ENCODE measurements around the gene ALG1.
"Not testable (repeated sequence)": the region's sequence is repeated elsewhere in the genome, so short reads cannot be mapped to it uniquely, and the experiment has no call there.

Gene ALG1

DNA sequence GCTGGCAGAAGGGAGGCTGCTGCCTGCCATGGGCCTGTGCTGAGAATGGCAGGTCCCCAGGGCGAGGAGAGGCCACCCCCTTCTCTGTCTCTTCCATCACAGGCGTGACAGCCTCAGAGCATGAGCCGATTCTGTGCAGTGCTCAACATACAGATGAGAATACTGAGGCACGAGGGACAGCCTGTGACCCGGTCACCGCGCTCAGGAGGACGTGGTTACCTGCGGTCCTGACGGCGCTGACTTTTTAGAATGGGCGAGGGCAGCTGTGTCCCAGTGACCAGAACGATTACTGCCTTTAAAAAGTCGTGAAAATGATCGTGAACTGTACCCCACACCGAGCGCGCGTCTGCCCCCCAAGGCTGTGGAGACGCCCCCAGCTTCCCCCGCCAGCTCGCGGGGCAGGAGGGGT lies 25.4 kb downstream of the ALG1 start:
- peak overlapping the region in 1 of 2 donors; percentile 65 for H3K27ac ChIP-seq (ENCODE audit: low read depth in 2 of 2, low read length in 2 of 2)
- not testable (repeated sequence) for H3K9me3 ChIP-seq (ENCODE audit: control insufficient read depth in 2 of 2, low read length in 2 of 2); H3K27me3 ChIP-seq (ENCODE audit: control insufficient read depth in 2 of 2, insufficient read depth in 2 of 2, low read length in 2 of 2); H3K36me3 ChIP-seq (ENCODE audit: control insufficient read depth in 2 of 2, insufficient read depth in 2 of 2, low read length in 2 of 2); H3K4me1 ChIP-seq (ENCODE audit: control insufficient read depth in 2 of 2, insufficient read depth in 2 of 2, low read length in 2 of 2)
- peak overlapping the region; percentile 52 to 73 for H3K9ac ChIP-seq (ENCODE audit: low read depth in 1 of 2, low read length in 2 of 2)
- H3K4me3 ChIP-seq (ENCODE audit: low read length in 2 of 2): peak overlapping the region; percentile 60 to 65

DNA sequence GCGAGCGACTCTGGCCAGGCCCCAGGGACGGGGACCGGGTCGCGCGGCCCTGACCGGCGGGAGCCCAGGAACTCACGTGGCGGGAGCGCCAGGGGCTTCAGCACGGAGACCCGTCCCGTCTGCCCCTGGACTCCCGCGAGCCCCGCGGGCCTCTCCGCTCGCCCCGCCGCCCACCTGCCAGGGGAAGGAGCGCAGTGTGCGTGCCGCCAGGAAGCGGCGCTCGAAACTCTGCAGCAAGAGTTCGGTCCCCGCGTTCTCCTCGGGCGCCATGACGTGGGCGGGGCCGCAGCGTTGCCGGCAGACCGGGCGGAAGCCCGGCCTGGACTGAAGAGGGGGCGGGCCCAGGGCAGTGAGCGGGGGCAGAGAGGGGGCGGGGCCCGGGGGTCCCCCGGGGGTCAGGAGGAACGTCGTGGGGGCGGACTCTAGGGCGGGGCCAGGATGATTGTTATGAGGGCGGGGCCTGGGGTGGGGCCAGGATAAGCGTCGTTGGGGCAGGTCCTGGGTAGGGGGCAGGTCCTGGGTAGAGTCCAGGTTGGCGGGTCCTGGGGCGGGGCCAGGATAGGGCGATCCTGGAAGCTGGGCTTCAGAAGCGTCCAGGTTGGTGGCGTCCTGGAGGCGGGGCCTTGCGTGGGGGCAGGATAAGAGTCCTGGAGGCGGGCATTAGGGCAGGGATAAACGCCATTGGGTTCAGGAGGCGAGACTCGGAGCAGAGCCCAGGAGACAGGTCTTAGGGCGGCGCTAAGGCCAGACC lies 26.0 kb downstream of the ALG1 start, which contains the start of gene EEF2KMT:
EEF2KMT (minus strand) TSS at position 326 of the 751 bp plus-strand sequence; CDS start at position 270, 56 bp downstream.
- not testable (repeated sequence) for H3K9me3 ChIP-seq (ENCODE audit: control insufficient read depth in 2 of 2, low read length in 2 of 2); H3K36me3 ChIP-seq (ENCODE audit: control insufficient read depth in 2 of 2, insufficient read depth in 2 of 2, low read length in 2 of 2); H3K27me3 ChIP-seq (ENCODE audit: control insufficient read depth in 2 of 2, insufficient read depth in 2 of 2, low read length in 2 of 2); H3K4me1 ChIP-seq (ENCODE audit: control insufficient read depth in 2 of 2, insufficient read depth in 2 of 2, low read length in 2 of 2)
- peak within 1 kb of the TSS; percentile 52 to 73 for H3K9ac ChIP-seq (ENCODE audit: low read depth in 1 of 2, low read length in 2 of 2)
- H3K27ac ChIP-seq (ENCODE audit: low read depth in 2 of 2, low read length in 2 of 2): peak within 1 kb of the TSS; percentile 74 to 79
- H3K4me3 ChIP-seq (ENCODE audit: low read length in 2 of 2): peak within 1 kb of the TSS; percentile 73 to 74

DNA sequence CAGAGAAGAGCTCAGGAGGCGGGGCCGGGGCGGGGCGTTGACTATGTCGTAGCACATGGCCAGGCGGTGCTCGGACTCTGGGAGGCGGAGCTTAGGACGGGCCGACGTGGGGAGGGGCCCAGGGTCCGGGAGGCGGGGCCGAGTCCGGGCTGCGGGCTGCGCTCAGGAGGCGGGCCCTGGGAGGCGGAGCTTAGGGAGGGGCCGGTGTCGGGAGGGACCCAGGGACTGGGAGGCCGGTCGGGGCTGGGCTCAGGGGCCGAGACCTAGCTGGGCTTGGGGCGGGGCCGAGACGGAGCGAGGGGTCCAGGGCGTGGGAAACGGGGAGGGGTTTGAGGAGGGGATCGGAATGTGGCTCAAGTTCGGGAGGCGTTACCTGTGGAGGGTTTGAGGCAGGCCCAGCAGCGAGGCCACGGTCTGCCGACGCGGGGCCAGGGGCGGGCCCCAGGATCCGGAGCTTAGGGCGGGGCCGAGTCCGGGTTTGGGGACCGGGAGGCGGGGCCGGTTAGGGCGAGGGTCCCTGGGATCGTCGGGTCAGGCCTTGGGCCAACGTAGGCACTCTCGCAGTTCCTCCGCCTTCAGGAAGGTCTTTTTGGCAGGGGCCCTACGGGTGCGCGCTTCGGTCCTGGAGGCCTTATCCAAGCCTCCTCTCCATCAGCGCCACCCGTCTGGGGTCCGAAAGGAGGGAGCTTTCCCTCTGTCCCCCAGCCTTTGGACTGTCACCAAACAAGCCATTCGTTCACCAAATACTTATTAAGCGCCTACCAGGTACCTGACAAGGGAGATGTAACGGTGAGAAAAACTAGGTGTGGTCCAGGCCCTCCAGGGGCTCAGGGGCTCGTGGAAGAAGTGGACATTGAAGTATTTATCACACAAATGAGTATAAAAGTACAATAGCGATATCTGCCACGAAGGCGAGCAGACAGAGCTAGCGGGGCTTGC lies 26.8 kb downstream of the ALG1 start:
- H3K4me1 ChIP-seq (ENCODE audit: control insufficient read depth in 2 of 2, insufficient read depth in 2 of 2, low read length in 2 of 2); H3K9me3 ChIP-seq (ENCODE audit: control insufficient read depth in 2 of 2, low read length in 2 of 2); H3K36me3 ChIP-seq (ENCODE audit: control insufficient read depth in 2 of 2, insufficient read depth in 2 of 2, low read length in 2 of 2); H3K27me3 ChIP-seq (ENCODE audit: control insufficient read depth in 2 of 2, insufficient read depth in 2 of 2, low read length in 2 of 2): not testable (repeated sequence)
- peak overlapping the region; percentile 52 to 68 for H3K9ac ChIP-seq (ENCODE audit: low read depth in 1 of 2, low read length in 2 of 2)
- peak overlapping the region; percentile 74 to 79 for H3K27ac ChIP-seq (ENCODE audit: low read depth in 2 of 2, low read length in 2 of 2)
- peak overlapping the region; percentile 73 to 74 for H3K4me3 ChIP-seq (ENCODE audit: low read length in 2 of 2)

DNA sequence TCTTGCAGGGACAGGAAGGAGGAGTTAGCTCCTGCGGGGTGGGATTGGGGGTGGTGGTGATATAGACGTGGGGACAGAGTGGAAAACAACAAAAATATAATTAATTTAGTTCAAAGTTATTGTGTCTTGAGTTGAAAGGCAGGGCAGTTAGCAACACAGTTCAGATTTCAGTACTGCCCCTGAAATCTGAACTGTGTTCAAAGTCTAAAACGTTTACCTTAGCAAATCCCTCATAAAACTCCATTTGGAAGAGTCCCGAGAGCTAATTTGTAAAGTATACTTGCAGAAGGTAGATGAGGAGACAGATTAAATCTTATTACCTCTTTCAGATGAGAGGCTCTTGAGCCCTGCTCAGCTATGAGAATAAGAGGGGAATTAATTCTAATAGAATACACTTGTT lies 27.5 kb downstream of the ALG1 start:
- not testable (repeated sequence) for H3K9ac ChIP-seq (ENCODE audit: low read depth in 1 of 2, low read length in 2 of 2); H3K9me3 ChIP-seq (ENCODE audit: control insufficient read depth in 2 of 2, low read length in 2 of 2); H3K4me3 ChIP-seq (ENCODE audit: low read length in 2 of 2); H3K27ac ChIP-seq (ENCODE audit: low read depth in 2 of 2, low read length in 2 of 2); H3K4me1 ChIP-seq (ENCODE audit: control insufficient read depth in 2 of 2, insufficient read depth in 2 of 2, low read length in 2 of 2); H3K36me3 ChIP-seq (ENCODE audit: control insufficient read depth in 2 of 2, insufficient read depth in 2 of 2, low read length in 2 of 2); H3K27me3 ChIP-seq (ENCODE audit: control insufficient read depth in 2 of 2, insufficient read depth in 2 of 2, low read length in 2 of 2)

- not testable (repeated sequence) for H3K36me3 ChIP-seq (ENCODE audit: control insufficient read depth in 2 of 2, insufficient read depth in 2 of 2, low read length in 2 of 2); H3K4me3 ChIP-seq (ENCODE audit: low read length in 2 of 2); H3K4me1 ChIP-seq (ENCODE audit: control insufficient read depth in 2 of 2, insufficient read depth in 2 of 2, low read length in 2 of 2); H3K27me3 ChIP-seq (ENCODE audit: control insufficient read depth in 2 of 2, insufficient read depth in 2 of 2, low read length in 2 of 2); H3K27ac ChIP-seq (ENCODE audit: low read depth in 2 of 2, low read length in 2 of 2); H3K9ac ChIP-seq (ENCODE audit: low read depth in 1 of 2, low read length in 2 of 2); H3K9me3 ChIP-seq (ENCODE audit: control insufficient read depth in 2 of 2, low read length in 2 of 2)
These were observed 31.8 kb downstream of the ALG1 start for GRCh38 chr16:5103296-5104032.

GRCh38 chr16:5105039-5105438 lies 33.4 kb downstream of the ALG1 start:
- H3K27ac ChIP-seq (ENCODE audit: low read depth in 2 of 2, low read length in 2 of 2); H3K36me3 ChIP-seq (ENCODE audit: control insufficient read depth in 2 of 2, insufficient read depth in 2 of 2, low read length in 2 of 2); H3K27me3 ChIP-seq (ENCODE audit: control insufficient read depth in 2 of 2, insufficient read depth in 2 of 2, low read length in 2 of 2); H3K9me3 ChIP-seq (ENCODE audit: control insufficient read depth in 2 of 2, low read length in 2 of 2); H3K9ac ChIP-seq (ENCODE audit: low read depth in 1 of 2, low read length in 2 of 2); H3K4me3 ChIP-seq (ENCODE audit: low read length in 2 of 2); H3K4me1 ChIP-seq (ENCODE audit: control insufficient read depth in 2 of 2, insufficient read depth in 2 of 2, low read length in 2 of 2): not testable (repeated sequence)

DNA sequence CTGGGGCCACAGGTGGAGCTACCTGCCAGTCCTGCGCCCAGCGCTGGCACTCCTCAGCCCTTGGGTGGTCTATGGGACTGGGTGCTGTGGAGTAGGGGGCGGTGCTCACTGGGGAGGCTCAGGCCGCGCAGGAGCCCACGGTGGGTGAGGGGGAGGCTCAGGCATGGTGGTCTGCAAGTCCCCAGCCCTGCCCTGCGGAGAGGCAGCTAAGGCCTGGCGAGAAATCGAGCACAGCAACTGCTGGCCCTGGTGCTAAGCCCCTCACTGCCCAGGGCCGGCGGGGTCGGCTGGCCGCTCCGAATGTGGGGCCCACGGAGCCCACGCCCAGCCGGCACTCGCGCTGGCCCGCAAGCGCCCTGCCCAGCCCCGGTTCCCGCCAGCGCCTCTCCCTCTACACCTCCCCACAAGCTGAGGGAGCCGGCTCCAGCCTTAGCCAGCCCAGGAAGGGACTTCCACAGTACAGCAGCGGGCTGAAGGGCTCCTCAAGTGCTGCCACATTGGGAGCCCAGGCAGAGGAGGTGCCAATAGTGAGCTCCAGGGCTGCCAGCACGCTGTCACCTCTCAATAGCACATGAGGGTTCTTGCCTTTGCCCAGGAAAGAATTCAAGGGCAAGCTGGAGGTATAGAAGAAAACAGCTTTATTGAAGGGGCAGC lies 37.0 kb downstream of the ALG1 start:
- H3K27ac ChIP-seq (ENCODE audit: low read depth in 2 of 2, low read length in 2 of 2): no peak overlapping the region
- H3K4me1 ChIP-seq (ENCODE audit: control insufficient read depth in 2 of 2, insufficient read depth in 2 of 2, low read length in 2 of 2): no peaks in the 10 kb centered on the region
- no peaks in the 10 kb centered on the region for H3K27me3 ChIP-seq (ENCODE audit: control insufficient read depth in 2 of 2, insufficient read depth in 2 of 2, low read length in 2 of 2)
- H3K4me3 ChIP-seq (ENCODE audit: low read length in 2 of 2): no peak overlapping the region
- H3K9ac ChIP-seq (ENCODE audit: low read depth in 1 of 2, low read length in 2 of 2): no peak overlapping the region
- no peaks in the 10 kb centered on the region for H3K36me3 ChIP-seq (ENCODE audit: control insufficient read depth in 2 of 2, insufficient read depth in 2 of 2, low read length in 2 of 2)
- no peaks in the 10 kb centered on the region for H3K9me3 ChIP-seq (ENCODE audit: control insufficient read depth in 2 of 2, low read length in 2 of 2)

DNA sequence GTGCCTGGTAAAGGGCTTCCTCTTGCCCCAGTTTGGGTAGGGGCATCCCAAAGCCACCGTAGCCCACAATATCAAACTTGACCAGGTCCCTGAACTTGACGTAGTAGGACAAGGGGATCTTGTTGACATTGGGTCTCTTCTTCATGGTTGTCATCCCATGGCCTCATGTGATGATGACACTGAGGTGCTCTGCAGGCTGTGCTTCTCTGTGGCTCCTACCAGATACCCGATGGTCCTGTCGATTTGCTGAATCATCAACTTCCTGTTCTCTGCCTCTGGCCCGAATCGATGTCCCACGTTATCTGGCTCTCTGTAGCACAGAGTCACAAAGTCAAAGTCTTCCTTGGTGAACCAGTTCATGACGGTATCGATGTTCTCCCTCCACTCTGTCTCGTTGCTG lies 39.3 kb downstream of the ALG1 start:
- not testable (repeated sequence) for H3K4me1 ChIP-seq (ENCODE audit: control insufficient read depth in 2 of 2, insufficient read depth in 2 of 2, low read length in 2 of 2); H3K4me3 ChIP-seq (ENCODE audit: low read length in 2 of 2); H3K9ac ChIP-seq (ENCODE audit: low read depth in 1 of 2, low read length in 2 of 2); H3K36me3 ChIP-seq (ENCODE audit: control insufficient read depth in 2 of 2, insufficient read depth in 2 of 2, low read length in 2 of 2); H3K27me3 ChIP-seq (ENCODE audit: control insufficient read depth in 2 of 2, insufficient read depth in 2 of 2, low read length in 2 of 2); H3K9me3 ChIP-seq (ENCODE audit: control insufficient read depth in 2 of 2, low read length in 2 of 2); H3K27ac ChIP-seq (ENCODE audit: low read depth in 2 of 2, low read length in 2 of 2)

DNA sequence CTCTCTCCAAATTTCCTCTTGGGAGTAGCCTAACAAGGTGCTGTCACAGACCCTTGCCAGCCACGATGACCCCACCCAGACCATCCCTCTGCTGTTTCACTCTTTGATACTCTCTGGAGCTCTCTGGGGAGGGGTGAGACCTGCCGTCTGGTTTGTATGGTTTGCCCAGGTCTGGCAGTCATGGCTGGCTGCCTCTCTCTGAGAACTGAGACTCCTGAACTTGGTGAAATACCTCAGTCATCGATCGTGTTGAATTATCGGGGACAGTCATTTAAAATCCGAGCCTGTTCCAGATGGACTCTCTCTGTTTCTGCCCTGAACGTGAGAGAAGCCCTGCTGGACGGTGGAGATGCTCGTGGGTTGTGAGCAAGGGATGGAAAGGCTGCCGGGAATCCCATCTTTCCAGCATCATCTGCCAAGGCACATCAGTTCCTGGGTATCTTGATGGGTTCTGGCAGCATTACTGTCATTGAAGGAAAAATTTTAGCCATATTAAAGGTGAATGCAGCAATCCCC lies 45.2 kb downstream of the ALG1 start:
- not testable (repeated sequence) for H3K9ac ChIP-seq (ENCODE audit: low read depth in 1 of 2, low read length in 2 of 2); H3K4me3 ChIP-seq (ENCODE audit: low read length in 2 of 2); H3K4me1 ChIP-seq (ENCODE audit: control insufficient read depth in 2 of 2, insufficient read depth in 2 of 2, low read length in 2 of 2); H3K27ac ChIP-seq (ENCODE audit: low read depth in 2 of 2, low read length in 2 of 2); H3K9me3 ChIP-seq (ENCODE audit: control insufficient read depth in 2 of 2, low read length in 2 of 2); H3K36me3 ChIP-seq (ENCODE audit: control insufficient read depth in 2 of 2, insufficient read depth in 2 of 2, low read length in 2 of 2); H3K27me3 ChIP-seq (ENCODE audit: control insufficient read depth in 2 of 2, insufficient read depth in 2 of 2, low read length in 2 of 2)

Measured in mucosa of rectum (tissue), 2 donors.